MM.1S (cell line): ENCODE results near the gene ST7.

Experiments
- EZH2 ChIP-seq: fragments of 300-600 bp; sonication (generic); optimal IDR thresholded peaks from 2 replicates; pipeline ENCODE3; 2017; ENCODE audit warnings: low read depth, mild to moderate bottlenecking, antibody characterized with exemption, low read length, mixed read lengths
- EZH2phosphoT487 ChIP-seq: fragments of 300-600 bp; sonication (generic); IDR thresholded peaks from 2 replicates; pipeline ENCODE4 v1.6.1; 2018; ENCODE audit warnings: antibody characterized with exemption, low read length
- TF ChIP-seq, protein P1 (sequence below): fragments of 300-600 bp; sonication (generic); IDR thresholded peaks from 2 replicates; pipeline ENCODE4 v1.5.1; 2016; ENCODE audit warnings: antibody characterized with exemption, low read length, mixed read lengths

- TF ChIP-seq, protein P1, sequence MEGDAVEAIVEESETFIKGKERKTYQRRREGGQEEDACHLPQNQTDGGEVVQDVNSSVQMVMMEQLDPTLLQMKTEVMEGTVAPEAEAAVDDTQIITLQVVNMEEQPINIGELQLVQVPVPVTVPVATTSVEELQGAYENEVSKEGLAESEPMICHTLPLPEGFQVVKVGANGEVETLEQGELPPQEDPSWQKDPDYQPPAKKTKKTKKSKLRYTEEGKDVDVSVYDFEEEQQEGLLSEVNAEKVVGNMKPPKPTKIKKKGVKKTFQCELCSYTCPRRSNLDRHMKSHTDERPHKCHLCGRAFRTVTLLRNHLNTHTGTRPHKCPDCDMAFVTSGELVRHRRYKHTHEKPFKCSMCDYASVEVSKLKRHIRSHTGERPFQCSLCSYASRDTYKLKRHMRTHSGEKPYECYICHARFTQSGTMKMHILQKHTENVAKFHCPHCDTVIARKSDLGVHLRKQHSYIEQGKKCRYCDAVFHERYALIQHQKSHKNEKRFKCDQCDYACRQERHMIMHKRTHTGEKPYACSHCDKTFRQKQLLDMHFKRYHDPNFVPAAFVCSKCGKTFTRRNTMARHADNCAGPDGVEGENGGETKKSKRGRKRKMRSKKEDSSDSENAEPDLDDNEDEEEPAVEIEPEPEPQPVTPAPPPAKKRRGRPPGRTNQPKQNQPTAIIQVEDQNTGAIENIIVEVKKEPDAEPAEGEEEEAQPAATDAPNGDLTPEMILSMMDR = no peak
- TF ChIP-seq EZH2 (no peak), EZH2phosphoT487 (no peak)
These were observed 16.1 kb downstream of the ST7 start for GRCh38 chr7:116969371-116969902.
